KMS-11 (cell line): ENCODE results near the gene TMEM245.

ENCODE experiments used
- H2AFZ ChIP-seq: fragments of 200-600 bp; sonication (generic); 2 replicates; pipeline ENCODE4 v1.6.1; 2016; ENCODE audit warnings: antibody characterized with exemption, mixed run types, low read depth
- H3K27ac ChIP-seq: fragments of 200-600 bp; sonication (generic); 2 replicates; pipeline ENCODE4 v1.6.1; 2016; ENCODE audit warnings: mild to moderate bottlenecking, mixed run types
- H3K27me3 ChIP-seq: fragments of 200-600 bp; sonication (generic); 2 replicates; pipeline ENCODE4 v1.6.1; 2017; ENCODE audit warnings: mild to moderate bottlenecking, low read depth, mixed run types, moderate library complexity; ENCODE audit not compliant: insufficient read depth
- H3K36me3 ChIP-seq: fragments of 200-600 bp; sonication (generic); 2 replicates; pipeline ENCODE4 v1.6.1; 2017; ENCODE audit warnings: mild to moderate bottlenecking, mixed run types; ENCODE audit not compliant: insufficient read depth
- H3K4me1 ChIP-seq: fragments of 200-600 bp; sonication (generic); 2 replicates; pipeline ENCODE4 v1.6.1; 2016; ENCODE audit warnings: mild to moderate bottlenecking, low read depth, mixed run types; ENCODE audit not compliant: poor library complexity, severe bottlenecking
- H3K4me2 ChIP-seq: fragments of 200-600 bp; sonication (generic); 2 replicates; pipeline ENCODE4 v1.7.0; 2016; ENCODE audit warnings: mild to moderate bottlenecking, mixed run types
- H3K4me3 ChIP-seq: fragments of 200-600 bp; sonication (generic); IDR thresholded peaks from 2 replicates; pipeline ENCODE4 v1.6.1; 2017; ENCODE audit warnings: low read depth, low read length, mixed read lengths; ENCODE audit not compliant: insufficient read depth
- H3K79me2 ChIP-seq: fragments of 200-600 bp; sonication (generic); 2 replicates; pipeline ENCODE4 v1.6.1; 2016; ENCODE audit warnings: low read depth, mixed run types; ENCODE audit not compliant: insufficient read depth
- H3K9ac ChIP-seq: fragments of 200-600 bp; sonication (generic); 2 replicates; pipeline ENCODE4 v1.6.1; 2016; ENCODE audit warnings: mild to moderate bottlenecking, mixed run types
- H4K20me1 ChIP-seq: fragments of 200-600 bp; sonication (generic); 2 replicates; pipeline ENCODE4 v1.6.1; 2016; ENCODE audit warnings: mild to moderate bottlenecking, mixed run types; ENCODE audit not compliant: insufficient read depth
- TF ChIP-seq, protein P1 (sequence below): fragments of 200-600 bp; sonication (generic); conservative IDR thresholded peaks from 2 replicates; pipeline ENCODE4 v1.6.1; 2017; ENCODE audit warnings: low read depth, mild to moderate bottlenecking, antibody characterized with exemption, low read length, moderate library complexity, mixed read lengths

TMEM245 gene

DNA sequence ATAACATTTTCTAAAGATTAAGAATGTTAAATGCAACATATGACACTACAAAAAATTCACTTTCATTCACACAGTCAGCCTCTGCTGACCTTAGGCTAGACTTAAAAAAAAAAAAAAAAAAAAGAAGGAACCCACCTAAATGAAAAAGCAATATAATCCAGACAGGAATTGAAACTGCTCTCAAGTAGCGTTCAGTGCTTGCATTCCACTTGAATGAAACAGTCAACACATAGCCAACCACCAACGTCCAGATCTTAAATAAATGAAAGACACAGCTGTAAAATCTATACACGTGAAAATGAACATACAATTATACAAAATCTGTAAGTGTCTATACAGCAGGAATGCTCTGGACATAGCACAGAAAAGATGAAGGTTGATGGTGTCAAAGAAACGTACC is 11.4 kb downstream of the TMEM245 start:
- peaks cover 85% of the 10 kb centered on the region for H3K79me2 ChIP-seq
- H3K27me3 ChIP-seq, result no peaks in the 10 kb centered on the region
- TF ChIP-seq, protein P1, sequence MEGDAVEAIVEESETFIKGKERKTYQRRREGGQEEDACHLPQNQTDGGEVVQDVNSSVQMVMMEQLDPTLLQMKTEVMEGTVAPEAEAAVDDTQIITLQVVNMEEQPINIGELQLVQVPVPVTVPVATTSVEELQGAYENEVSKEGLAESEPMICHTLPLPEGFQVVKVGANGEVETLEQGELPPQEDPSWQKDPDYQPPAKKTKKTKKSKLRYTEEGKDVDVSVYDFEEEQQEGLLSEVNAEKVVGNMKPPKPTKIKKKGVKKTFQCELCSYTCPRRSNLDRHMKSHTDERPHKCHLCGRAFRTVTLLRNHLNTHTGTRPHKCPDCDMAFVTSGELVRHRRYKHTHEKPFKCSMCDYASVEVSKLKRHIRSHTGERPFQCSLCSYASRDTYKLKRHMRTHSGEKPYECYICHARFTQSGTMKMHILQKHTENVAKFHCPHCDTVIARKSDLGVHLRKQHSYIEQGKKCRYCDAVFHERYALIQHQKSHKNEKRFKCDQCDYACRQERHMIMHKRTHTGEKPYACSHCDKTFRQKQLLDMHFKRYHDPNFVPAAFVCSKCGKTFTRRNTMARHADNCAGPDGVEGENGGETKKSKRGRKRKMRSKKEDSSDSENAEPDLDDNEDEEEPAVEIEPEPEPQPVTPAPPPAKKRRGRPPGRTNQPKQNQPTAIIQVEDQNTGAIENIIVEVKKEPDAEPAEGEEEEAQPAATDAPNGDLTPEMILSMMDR, result no peak
- H2AFZ ChIP-seq, result no peak overlapping the region
- H3K4me2 ChIP-seq, result peak overlapping the region; percentile 37; the same call in 1 of the 2 replicates
- H3K4me1 ChIP-seq, result peaks cover 51% of the 10 kb centered on the region
- H3K36me3 ChIP-seq, result no peaks in the 10 kb centered on the region
- peaks cover 16% of the 10 kb centered on the region; the same call in 1 of the 2 replicates for H4K20me1 ChIP-seq
- H3K9ac ChIP-seq, result no peak overlapping the region
- H3K27ac ChIP-seq, result no peak overlapping the region
- no peak overlapping the region for H3K4me3 ChIP-seq

DNA sequence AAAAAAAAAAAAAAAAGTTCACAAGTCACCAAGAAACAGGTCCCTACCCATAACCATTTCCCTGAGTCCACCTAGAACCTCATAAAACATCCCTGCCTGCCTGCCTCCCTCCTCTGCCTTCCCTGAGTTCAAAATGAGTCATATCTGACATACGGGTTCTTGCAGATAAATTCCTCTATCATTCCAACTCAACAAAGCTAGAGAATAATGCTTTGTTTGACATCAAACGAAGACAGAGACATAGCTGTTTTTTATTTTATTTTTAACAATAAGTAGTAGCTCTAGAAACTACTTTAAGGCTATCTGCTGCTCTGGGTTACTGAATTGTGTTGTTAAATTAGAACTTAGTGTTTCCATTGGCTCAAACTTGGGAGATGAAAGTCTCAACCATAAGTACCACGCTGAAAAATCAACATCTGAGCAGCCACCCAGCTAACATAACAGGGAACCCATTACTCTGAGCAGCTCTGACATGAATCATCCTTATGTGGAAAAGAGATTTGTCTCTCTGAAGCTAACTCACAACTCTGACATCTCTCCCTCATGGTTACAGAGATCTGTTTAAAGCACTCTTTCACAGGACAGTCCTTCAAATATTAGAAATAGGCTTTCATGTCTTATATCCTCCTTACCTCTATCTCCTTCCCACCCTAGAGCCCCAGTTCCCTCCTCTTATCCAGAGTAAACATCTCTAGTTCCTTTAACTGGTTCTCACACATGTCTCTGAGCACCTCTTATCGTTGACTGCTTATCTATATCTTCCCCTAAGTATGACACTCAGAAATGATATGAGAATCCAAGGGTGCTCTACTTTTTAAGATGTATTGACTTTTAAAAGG is 12.1 kb downstream of the TMEM245 start:
- H3K4me2 ChIP-seq, result peak overlapping the region; percentile 37
- no peak overlapping the region for H3K4me3 ChIP-seq
- H3K27ac ChIP-seq, result no peak overlapping the region
- no peaks in the 10 kb centered on the region for H3K27me3 ChIP-seq
- peaks cover 56% of the 10 kb centered on the region for H3K4me1 ChIP-seq
- H3K36me3 ChIP-seq, result no peaks in the 10 kb centered on the region
- no peak overlapping the region for H2AFZ ChIP-seq
- TF ChIP-seq, protein P1, result no peak
- H3K9ac ChIP-seq, result no peak overlapping the region
- H3K79me2 ChIP-seq, result peaks cover 83% of the 10 kb centered on the region
- H4K20me1 ChIP-seq, result peaks cover 12% of the 10 kb centered on the region; the same call in 1 of the 2 replicates

DNA sequence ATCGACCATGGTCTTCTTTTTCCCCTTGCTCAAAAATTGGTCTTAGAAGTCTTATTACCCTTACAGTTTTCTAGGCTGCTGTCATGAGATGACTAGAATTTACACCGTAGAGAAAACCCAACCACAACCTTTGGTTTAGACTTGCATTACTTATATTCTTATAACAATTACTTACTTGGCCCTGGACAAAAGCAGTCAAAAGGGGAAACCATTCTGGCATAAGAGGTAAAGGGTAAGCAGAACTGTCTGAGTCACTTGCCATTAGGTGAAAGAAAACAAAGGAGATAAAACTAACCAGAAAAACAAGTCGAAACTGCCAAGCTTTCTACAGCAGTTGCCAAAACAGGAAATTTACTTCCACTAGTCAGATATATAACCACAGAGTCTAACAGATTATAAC is 17.9 kb downstream of the TMEM245 start:
- Histone ChIP-seq H3K4me2 (peak overlapping the region; percentile 62), H3K9ac (no peak overlapping the region; the same call in 1 of the 2 replicates), H2AFZ (no peak overlapping the region), H3K27ac (peak overlapping the region; percentile 66), H3K4me3 (no peak overlapping the region), H3K79me2 (peaks cover 58% of the 10 kb centered on the region), H3K4me1 (peaks cover 64% of the 10 kb centered on the region), H3K36me3 (no peaks in the 10 kb centered on the region), H4K20me1 (peaks cover 17% of the 10 kb centered on the region), H3K27me3 (no peaks in the 10 kb centered on the region)
- TF ChIP-seq, protein P1, result no peak

DNA sequence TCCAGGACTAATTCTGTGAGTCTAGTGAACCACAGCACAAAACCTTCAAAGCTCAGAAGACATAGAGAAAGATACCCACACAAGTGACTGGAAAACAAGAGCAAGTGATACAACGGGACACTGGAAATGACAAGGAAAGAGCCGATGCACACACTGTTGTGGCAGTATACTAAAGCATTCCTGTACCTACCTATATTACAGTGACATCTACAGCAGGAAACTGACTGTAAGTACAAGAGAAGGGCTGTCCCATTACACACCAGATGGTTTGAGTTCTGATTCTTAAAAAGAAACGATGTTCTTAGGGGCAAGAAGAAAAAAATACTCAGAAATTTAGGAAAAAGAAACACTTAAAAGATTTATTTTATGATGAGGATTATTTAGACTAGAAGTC is 18.5 kb downstream of the TMEM245 start:
- peaks cover 69% of the 10 kb centered on the region for H3K4me1 ChIP-seq

More for the DNA sequence above, 18.5 kb downstream of the TMEM245 start:
- Histone ChIP-seq H3K4me3 (no peak overlapping the region), H2AFZ (no peak overlapping the region), H3K4me2 (peak overlapping the region; percentile 62), H3K79me2 (peaks cover 56% of the 10 kb centered on the region), H4K20me1 (peaks cover 17% of the 10 kb centered on the region), H3K27ac (peak overlapping the region; percentile 66; the same call in 1 of the 2 replicates), H3K36me3 (no peaks in the 10 kb centered on the region), H3K9ac (no peak overlapping the region; the same call in 1 of the 2 replicates), H3K27me3 (no peaks in the 10 kb centered on the region)
- TF ChIP-seq, protein P1, result no peak
